Skeletal muscle satellite cell (primary cell): ENCODE data around the gene TRIM67.
"Not testable (repeated sequence)": the region's sequence is repeated elsewhere in the genome, so short reads cannot be mapped to it uniquely, and the experiment has no call there.

Experiments used
- H3K27me3 ChIP-seq: 2 replicates; pipeline ENCODE4 v1.7.0; 2013; ENCODE audit warnings: low read length; ENCODE audit not compliant: control insufficient read depth, insufficient read depth
- H3K36me3 ChIP-seq: 2 replicates; pipeline ENCODE4 v1.7.0; 2013; ENCODE audit warnings: mild to moderate bottlenecking, control low read depth, low read length; ENCODE audit not compliant: insufficient read depth
- H3K4me1 ChIP-seq: 2 replicates; pipeline ENCODE4 v1.7.0; 2013; ENCODE audit warnings: low read length; ENCODE audit not compliant: control insufficient read depth, insufficient read depth
- H3K4me2 ChIP-seq: 2 replicates; pipeline ENCODE4 v1.7.0; 2013; ENCODE audit warnings: mild to moderate bottlenecking, low read length
- H3K4me3 ChIP-seq: 2 replicates; pipeline ENCODE4 v1.7.0; 2013; ENCODE audit warnings: low read length
- H3K9ac ChIP-seq: 2 replicates; pipeline ENCODE4 v1.7.0; 2013; ENCODE audit warnings: mild to moderate bottlenecking, low read depth, low read length, moderate library complexity
- H3K9me3 ChIP-seq: replicated peaks from 2 replicates; pipeline ENCODE4 v1.7.0; 2013; ENCODE audit warnings: mild to moderate bottlenecking, control low read depth, low read length

The TRIM67 gene

GRCh38 chr1:231138236-231138635, 23.6 kb upstream of the TRIM67 start:
- no peaks in the 10 kb centered on the region for H3K27me3 ChIP-seq
- H3K36me3 ChIP-seq, result no peaks in the 10 kb centered on the region
- H3K4me1 ChIP-seq, result peaks cover 7% of the 10 kb centered on the region
- no peak overlapping the region for H3K9ac ChIP-seq
- H3K9me3 ChIP-seq, result no peaks in the 10 kb centered on the region
- no peak overlapping the region for H3K4me3 ChIP-seq
- no peak overlapping the region for H3K4me2 ChIP-seq

GRCh38 chr1:231139125-231139649, 22.7 kb upstream of the TRIM67 start:
- Histone ChIP-seq H3K36me3 (no peaks in the 10 kb centered on the region), H3K9ac (no peak overlapping the region), H3K9me3 (no peaks in the 10 kb centered on the region), H3K4me1 (peaks cover 7% of the 10 kb centered on the region), H3K27me3 (no peaks in the 10 kb centered on the region), H3K4me2 (no peak overlapping the region), H3K4me3 (no peak overlapping the region)

- peaks cover 7% of the 10 kb centered on the region for H3K4me1 ChIP-seq
- no peaks in the 10 kb centered on the region for H3K36me3 ChIP-seq
- H3K9ac ChIP-seq, result no peak overlapping the region
- H3K4me3 ChIP-seq, result no peak overlapping the region
- no peaks in the 10 kb centered on the region for H3K27me3 ChIP-seq
- H3K4me2 ChIP-seq, result no peak overlapping the region
- no peaks in the 10 kb centered on the region for H3K9me3 ChIP-seq
Observed at GRCh38 chr1:231139659-231140654, 21.9 kb upstream of the TRIM67 start.

- Histone ChIP-seq H3K27me3 (peaks cover 10% of the 10 kb centered on the region), H3K9me3 (no peaks in the 10 kb centered on the region), H3K9ac (no peak overlapping the region), H3K4me1 (peaks cover 3% of the 10 kb centered on the region), H3K4me3 (no peak overlapping the region), H3K4me2 (no peak overlapping the region), H3K36me3 (no peaks in the 10 kb centered on the region)
Observed at GRCh38 chr1:231144416-231145193, 17.3 kb upstream of the TRIM67 start.

- Histone ChIP-seq H3K4me2 (no peak overlapping the region), H3K4me1 (no peaks in the 10 kb centered on the region), H3K4me3 (no peak overlapping the region), H3K9ac (no peak overlapping the region), H3K36me3 (no peaks in the 10 kb centered on the region), H3K27me3 (peaks cover 14% of the 10 kb centered on the region), H3K9me3 (no peaks in the 10 kb centered on the region)
Observed at GRCh38 chr1:231147896-231148295, 14.0 kb upstream of the TRIM67 start.

- Histone ChIP-seq H3K4me2 (no peak overlapping the region), H3K9me3 (no peaks in the 10 kb centered on the region), H3K9ac (no peak overlapping the region), H3K4me3 (no peak overlapping the region), H3K4me1 (no peaks in the 10 kb centered on the region), H3K36me3 (no peaks in the 10 kb centered on the region), H3K27me3 (peaks cover 24% of the 10 kb centered on the region)
Observed at GRCh38 chr1:231151811-231152210, 10.0 kb upstream of the TRIM67 start.

GRCh38 chr1:231153726-231154125, 8.1 kb upstream of the TRIM67 start:
- Histone ChIP-seq H3K4me1 (no peaks in the 10 kb centered on the region), H3K4me2 (no peak overlapping the region), H3K4me3 (no peak overlapping the region), H3K9me3 (no peaks in the 10 kb centered on the region), H3K27me3 (peaks cover 16% of the 10 kb centered on the region), H3K36me3 (no peaks in the 10 kb centered on the region), H3K9ac (no peak overlapping the region)

- Histone ChIP-seq H3K27me3 (peaks cover 36% of the 10 kb centered on the region), H3K9me3 (no peaks in the 10 kb centered on the region), H3K9ac (no peak overlapping the region), H3K4me3 (no peak overlapping the region), H3K4me2 (no peak overlapping the region), H3K4me1 (no peaks in the 10 kb centered on the region), H3K36me3 (no peaks in the 10 kb centered on the region)
Observed at GRCh38 chr1:231155808-231156207, 6.0 kb upstream of the TRIM67 start.

GRCh38 chr1:231157311-231157710, 4.5 kb upstream of the TRIM67 start:
- H3K27me3 ChIP-seq, result peaks cover 45% of the 10 kb centered on the region
- no peaks in the 10 kb centered on the region for H3K9me3 ChIP-seq
- no peaks in the 10 kb centered on the region for H3K36me3 ChIP-seq
- H3K4me3 ChIP-seq, result no peak overlapping the region
- H3K4me1 ChIP-seq, result peaks cover 10% of the 10 kb centered on the region
- no peak overlapping the region for H3K4me2 ChIP-seq
- H3K9ac ChIP-seq, result no peak overlapping the region

GRCh38 chr1:231158141-231158540, 3.7 kb upstream of the TRIM67 start:
- not testable (repeated sequence) for H3K4me3 ChIP-seq, H3K36me3 ChIP-seq, H3K9ac ChIP-seq, H3K4me2 ChIP-seq, H3K9me3 ChIP-seq
- Histone ChIP-seq H3K27me3 (peaks cover 49% of the 10 kb centered on the region), H3K4me1 (peaks cover 18% of the 10 kb centered on the region)

GRCh38 chr1:231159202-231159962, 2.5 kb upstream of the TRIM67 start:
- Histone ChIP-seq H3K36me3 (no peaks in the 10 kb centered on the region), H3K27me3 (peaks cover 60% of the 10 kb centered on the region), H3K4me1 (peaks cover 20% of the 10 kb centered on the region), H3K9me3 (no peaks in the 10 kb centered on the region), H3K4me2 (no peak overlapping the region), H3K9ac (no peak overlapping the region), H3K4me3 (no peak overlapping the region)
